ENCODE measurements around the gene NUFIP1.
A peak's percentile ranks its signal among the peaks of the same experiment; 100 is the strongest.
"Not testable (repeated sequence)": the region's sequence is repeated elsewhere in the genome, so short reads cannot be mapped to it uniquely, and the experiment has no call there.

NUFIP1 gene

GRCh38 chr13:44919104-44919804 is 70.0 kb downstream of the NUFIP1 start:
- no peak for DNase-seq

GRCh38 chr13:44918326-44919103 is 70.8 kb downstream of the NUFIP1 start:
- DNase-seq, result peak; percentile 69 to 71

DNA sequence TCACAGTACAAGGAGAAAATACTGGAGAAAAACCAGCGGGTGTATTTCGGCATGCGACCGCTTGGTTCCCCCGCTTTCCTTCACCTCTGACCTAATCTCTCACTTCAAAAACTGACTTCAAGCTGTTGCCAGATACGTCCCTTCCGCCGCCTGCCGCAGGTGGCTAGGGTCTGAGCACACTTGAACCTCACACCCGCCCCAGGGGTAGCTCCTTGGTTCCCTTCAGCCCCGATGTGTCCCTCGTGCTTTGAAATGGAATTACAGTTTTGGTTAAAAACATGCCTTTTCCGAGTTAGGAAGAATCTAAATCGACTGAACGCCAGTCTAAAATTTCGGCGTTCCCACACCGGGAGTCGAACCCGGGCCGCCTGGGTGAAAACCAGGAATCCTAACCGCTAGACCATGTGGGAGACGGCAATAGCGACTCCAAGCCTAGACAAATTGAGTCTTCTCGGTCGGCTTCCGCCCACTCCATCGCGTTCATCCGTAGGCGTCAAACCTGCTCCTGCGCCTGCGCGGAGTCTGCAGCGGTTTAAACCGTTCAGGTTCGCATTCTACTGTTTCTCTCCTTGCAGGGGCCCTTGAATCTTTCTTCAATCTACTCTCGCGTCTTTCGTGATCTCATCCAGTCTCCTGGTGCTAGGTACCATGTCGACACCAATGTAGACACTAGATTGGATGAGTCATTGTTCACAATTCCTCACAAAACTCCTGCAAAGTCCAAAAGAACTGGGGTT is 71.5 kb downstream of the NUFIP1 start:
- DNase-seq, result peak; percentile 94 to 96

- DNase-seq, result no peak
Measured at GRCh38 chr13:44912278-44913016, 76.8 kb downstream of the NUFIP1 start.

DNA sequence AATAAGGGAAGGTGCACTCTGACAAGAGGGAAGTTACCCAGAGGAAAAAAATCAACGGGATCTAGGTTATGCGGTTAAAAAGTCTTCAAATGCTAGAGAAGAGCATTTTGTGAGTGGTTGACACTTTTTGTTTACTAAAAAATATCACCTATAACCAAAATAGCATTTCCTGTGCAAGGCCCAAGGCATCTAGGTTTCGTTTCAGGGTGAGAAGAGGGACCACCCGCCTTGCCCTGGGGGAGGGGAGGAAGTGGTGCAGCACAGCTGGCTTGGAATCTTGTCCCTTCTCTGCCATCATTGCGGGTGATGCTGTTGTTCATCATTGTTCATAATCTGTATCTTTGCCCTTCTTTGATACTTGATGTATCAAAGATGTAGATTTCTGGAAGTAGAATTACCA is 80.6 kb downstream of the NUFIP1 start:
- DNase-seq, result no peak

DNA sequence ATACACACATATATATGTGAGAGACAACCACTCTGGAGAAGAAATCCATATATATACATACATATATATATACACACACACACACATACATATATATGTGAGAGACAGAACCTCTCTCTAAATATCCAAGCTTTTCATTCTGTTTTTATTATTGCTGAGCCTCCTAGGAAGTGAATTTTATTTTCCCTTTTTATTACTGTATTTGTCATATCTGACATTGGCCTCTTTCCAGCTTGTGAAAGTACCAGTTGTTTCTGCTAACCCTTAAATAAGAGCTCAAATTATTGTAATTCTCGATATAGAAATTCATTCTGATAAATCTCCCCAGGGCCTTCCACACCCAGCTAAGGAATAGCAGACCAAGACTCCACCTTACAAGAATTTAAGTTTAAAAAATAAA is 81.0 kb downstream of the NUFIP1 start:
- DNase-seq, result no peak

DNA sequence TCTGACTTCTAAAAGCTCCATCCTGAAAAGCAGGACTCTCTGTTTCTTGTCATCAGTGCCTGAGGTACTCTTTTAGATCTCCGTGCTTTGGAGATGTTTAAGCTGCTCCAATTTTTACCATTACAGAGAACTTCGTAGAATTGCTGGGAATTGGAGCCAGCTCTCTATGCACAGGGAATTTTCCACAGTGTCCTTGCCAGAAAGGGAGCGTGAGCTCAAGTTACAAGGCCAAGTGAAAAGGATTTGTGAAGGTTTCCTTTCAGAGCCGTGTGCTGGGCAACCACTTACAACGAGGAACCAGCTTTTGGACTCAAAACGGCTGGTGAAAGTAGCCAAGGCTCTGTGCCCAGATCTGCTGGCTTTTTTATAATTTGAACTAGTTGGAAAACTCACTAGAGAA is 82.6 kb downstream of the NUFIP1 start:
- DNase-seq, result no peak

GRCh38 chr13:44906230-44906629 is 83.0 kb downstream of the NUFIP1 start:
- DNase-seq, result no peak

DNA sequence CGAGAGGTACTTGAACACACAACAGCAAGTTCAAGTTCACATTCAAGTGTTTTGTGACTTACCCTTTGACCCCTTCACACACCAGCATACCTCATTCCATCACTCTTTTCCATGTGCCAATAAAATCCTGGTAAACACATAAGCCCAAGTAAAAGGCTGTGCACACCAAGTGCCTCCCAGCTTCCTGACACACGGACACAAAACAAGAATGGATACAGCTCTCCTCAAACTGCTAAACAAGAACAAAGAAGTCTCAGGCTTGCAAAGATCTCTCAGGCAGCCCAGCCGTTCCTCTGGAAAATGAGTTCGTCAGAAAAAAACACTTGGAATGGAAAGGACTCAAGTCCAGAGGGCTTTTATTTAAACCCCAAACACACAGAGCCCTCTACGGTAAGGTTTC is 83.7 kb downstream of the NUFIP1 start:
- no peak for DNase-seq

DNA sequence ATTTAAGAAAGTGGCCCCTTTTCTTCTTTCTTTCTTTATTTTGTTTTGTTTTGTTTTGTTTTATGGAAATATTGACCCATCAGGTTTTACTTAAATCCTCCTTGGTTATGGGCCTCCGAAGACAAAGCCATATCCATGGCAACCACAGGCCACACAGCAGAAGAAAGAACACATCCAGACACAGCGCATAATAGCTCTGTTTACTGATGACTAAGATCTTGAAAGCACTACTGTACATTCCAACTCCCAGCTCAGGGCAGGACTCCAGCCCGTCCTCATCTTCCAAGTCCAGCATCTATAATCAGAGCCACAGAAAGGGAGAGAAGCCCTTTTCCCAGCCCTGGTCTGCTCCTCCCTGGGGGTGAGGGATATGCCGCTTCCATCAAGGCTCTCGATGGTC is 84.3 kb downstream of the NUFIP1 start:
- DNase-seq, result no peak

DNA sequence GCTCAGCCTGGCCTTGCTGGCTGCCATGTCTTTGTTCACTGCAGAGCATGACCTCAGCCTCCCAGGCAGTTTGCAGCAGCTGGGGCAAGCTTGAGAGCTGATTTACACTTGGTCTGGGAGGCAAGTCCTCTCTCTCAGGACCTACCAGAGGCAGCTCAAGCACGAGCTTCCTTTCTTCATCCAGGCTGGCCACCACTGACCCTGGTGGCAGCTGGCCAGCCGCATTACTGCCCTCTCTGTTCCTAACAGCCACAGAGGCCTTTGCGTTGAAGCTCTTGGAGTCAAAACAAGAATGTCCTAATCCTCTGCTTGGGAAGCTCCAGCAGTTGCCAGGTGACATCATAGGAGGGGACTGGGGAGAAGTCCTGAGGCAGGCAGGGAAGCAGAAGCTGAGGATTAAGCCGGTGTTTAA is 85.7 kb downstream of the NUFIP1 start:
- no peak for DNase-seq

- no peak for DNase-seq
Measured at GRCh38 chr13:44902738-44903137, 86.5 kb downstream of the NUFIP1 start.

DNA sequence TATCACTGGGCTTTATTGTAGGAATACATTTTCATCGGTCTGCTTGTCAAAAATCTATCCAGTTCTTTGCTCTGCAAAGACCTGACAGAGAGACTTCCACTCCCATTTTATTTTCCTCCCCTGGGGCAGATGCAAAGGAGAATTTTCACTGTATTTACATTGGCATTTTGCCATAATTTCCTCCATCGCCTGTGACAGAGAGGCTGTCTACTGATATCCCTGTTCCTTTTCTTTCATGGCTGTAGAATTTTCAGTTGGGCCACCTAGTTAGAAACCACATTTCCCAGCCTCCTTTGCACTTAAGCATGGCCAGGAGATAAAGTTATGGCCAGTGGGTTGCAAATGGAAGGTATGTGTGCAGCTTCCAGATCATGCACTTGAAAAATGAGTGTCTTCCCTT is 89.3 kb downstream of the NUFIP1 start:
- DNase-seq, result no peak

- not testable (repeated sequence) for DNase-seq
Measured at GRCh38 chr13:44898308-44898707, 91.0 kb downstream of the NUFIP1 start.

- DNase-seq, result no peak
Measured at GRCh38 chr13:44895953-44896335, 93.3 kb downstream of the NUFIP1 start.

- no peak for DNase-seq
Measured at GRCh38 chr13:44895264-44895952, 93.9 kb downstream of the NUFIP1 start.

DNA sequence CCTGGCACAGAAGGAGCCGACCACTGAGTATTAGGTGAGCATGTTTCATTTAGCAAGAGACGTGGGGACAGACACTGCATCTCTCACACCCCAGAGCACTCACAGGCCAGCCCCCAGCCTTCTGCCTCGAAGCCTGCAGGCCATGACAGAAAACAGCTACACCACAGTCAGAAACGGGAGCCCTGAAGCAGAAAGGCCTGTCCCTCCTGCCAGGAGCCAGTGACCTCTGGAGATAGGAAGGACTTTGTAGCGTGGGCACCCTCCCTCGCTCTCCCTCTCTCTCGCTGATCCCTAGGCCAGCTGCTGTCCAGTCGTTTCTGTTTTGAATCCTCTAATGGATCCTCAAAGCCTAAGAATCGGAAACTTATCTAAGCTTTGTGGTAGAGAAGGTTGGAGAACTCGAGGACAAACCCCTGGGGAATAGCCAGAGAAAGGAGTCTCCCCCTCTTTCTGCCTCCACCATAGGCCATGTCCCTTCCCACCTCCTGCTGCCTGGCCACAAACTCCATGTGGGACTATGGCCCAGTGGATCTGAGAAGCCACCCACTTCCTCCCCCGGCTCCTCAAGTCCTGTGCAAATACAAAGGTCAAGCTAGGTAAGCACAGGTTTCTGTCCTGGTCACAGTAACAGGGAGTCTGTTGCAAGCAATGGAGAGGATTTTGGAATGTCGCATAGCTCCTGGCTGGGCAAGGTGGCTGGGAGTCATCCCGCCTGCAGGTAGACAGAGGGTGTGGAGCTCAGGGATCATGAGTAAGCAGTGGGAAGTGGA is 95.1 kb downstream of the NUFIP1 start:
- no peak for DNase-seq
